ENCODE data around the gene DNMT3B.
"Not testable (repeated sequence)": the region's sequence is repeated elsewhere in the genome, so short reads cannot be mapped to it uniquely, and the experiment has no call there.

The DNMT3B gene

GRCh38 chr20:32790751-32791057 is 28.5 kb downstream of the DNMT3B start:
- no peak for DNase-seq (ENCODE audit: low read depth in 2 of 2)

GRCh38 chr20:32792316-32792715 is 30.1 kb downstream of the DNMT3B start:
- peak in 1 of 2 donors; percentile 13 for DNase-seq (ENCODE audit: low read depth in 2 of 2)

DNA sequence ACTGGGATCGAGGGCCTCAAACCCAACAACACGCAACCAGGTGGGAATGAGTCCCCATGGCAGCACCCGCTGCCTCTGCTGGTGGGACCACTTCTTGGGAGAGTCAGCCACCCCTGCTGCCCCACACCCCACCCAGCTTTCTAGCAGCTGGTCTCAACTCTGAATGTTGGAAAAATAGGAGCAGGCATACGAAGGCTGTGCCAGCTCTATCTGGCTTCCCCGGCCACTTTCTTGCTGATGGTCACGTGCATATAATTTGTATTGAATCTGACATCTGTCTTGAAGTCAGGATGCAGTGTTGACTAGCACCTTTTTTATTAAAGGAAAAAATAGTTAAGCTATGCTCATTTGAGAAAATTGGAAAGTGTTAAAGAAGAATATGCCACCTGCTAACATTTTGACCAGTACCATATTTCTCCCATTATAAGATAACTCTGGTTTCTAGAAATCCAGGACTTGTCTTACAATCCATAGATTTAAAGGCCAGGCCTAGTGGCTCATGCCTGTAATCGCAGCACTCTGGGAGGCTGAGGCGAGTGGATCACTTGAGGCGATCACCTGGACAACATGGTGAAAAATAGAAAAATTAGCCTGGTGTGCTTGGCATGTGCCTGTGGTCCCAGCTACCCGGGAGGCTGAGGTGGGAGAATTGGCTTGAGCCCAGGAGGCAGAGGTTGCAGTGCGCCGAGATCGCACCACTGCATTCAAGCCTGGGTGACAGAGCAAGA is 30.7 kb downstream of the DNMT3B start:
- no peak for DNase-seq (ENCODE audit: low read depth in 2 of 2)

GRCh38 chr20:32796383-32796948 is 34.3 kb downstream of the DNMT3B start:
- no peak for DNase-seq (ENCODE audit: low read depth in 2 of 2)

GRCh38 chr20:32796981-32797451 is 34.8 kb downstream of the DNMT3B start:
- DNase-seq (ENCODE audit: low read depth in 2 of 2): no peak

- DNase-seq (ENCODE audit: low read depth in 2 of 2): not testable (repeated sequence)
Observed at GRCh38 chr20:32797571-32797970, 35.4 kb downstream of the DNMT3B start.

- DNase-seq (ENCODE audit: low read depth in 2 of 2): no peak
Observed at GRCh38 chr20:32798046-32798981, 36.1 kb downstream of the DNMT3B start.

- no peak for DNase-seq (ENCODE audit: low read depth in 2 of 2)
Observed at GRCh38 chr20:32803092-32803491, 40.9 kb downstream of the DNMT3B start.

- DNase-seq (ENCODE audit: low read depth in 2 of 2): no peak
Observed at GRCh38 chr20:32804022-32804715, 42.0 kb downstream of the DNMT3B start.

- DNase-seq (ENCODE audit: low read depth in 2 of 2): no peak
Observed at GRCh38 chr20:32804817-32805216, 42.6 kb downstream of the DNMT3B start.

DNA sequence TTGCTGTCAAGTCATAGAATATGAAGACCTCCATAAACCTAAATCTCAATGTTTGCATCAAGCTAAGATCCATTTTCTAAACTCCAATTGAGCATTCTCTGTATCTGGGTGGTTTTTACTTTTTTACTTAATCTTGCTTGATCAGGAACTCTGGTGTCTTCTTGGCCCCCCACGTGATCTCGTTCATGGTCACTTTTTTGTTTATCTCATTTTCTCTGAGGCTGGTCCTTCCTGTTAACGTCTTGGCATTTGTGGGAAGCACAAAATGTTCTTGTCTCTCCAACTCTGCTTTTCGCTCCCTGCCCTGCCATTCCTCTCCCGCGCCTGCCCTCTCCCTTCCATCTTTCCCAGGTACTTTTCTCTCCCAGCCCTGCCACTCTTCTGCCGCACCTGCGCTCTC is 43.5 kb downstream of the DNMT3B start:
- no peak for DNase-seq (ENCODE audit: low read depth in 2 of 2)

DNA sequence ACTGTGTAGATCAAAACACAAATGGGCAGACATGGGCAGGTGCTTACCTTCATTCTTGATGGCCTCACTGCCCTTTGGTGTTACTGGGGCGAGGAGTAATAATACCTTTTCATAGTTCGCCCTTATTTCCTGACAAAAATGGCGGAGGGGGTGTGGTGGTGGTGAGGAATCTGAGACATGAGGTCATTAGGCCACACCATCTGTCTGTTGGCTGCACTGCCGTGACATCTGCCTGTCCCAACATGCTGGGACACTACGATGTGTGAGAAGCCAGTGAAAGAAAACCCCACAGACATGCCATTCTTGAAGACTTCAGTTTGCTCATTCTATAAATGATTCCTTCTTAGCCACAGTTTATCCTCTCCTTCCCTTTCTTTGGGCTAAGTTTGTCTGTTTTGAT is 44.2 kb downstream of the DNMT3B start:
- DNase-seq (ENCODE audit: low read depth in 2 of 2): no peak

DNA sequence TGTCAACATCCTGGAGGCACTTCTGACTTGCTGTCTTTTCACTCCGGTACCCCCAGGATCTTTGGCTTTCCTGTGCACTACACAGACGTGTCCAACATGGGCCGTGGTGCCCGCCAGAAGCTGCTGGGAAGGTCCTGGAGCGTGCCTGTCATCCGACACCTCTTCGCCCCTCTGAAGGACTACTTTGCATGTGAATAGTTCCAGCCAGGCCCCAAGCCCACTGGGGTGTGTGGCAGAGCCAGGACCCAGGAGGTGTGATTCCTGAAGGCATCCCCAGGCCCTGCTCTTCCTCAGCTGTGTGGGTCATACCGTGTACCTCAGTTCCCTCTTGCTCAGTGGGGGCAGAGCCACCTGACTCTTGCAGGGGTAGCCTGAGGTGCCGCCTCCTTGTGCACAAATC is 45.5 kb downstream of the DNMT3B start:
- no peak for DNase-seq (ENCODE audit: low read depth in 2 of 2)

- no peak for DNase-seq (ENCODE audit: low read depth in 2 of 2)
Observed at GRCh38 chr20:32808438-32808837, 46.3 kb downstream of the DNMT3B start.

- DNase-seq (ENCODE audit: low read depth in 2 of 2): no peak
Observed at GRCh38 chr20:32809907-32810306, 47.7 kb downstream of the DNMT3B start.

DNA sequence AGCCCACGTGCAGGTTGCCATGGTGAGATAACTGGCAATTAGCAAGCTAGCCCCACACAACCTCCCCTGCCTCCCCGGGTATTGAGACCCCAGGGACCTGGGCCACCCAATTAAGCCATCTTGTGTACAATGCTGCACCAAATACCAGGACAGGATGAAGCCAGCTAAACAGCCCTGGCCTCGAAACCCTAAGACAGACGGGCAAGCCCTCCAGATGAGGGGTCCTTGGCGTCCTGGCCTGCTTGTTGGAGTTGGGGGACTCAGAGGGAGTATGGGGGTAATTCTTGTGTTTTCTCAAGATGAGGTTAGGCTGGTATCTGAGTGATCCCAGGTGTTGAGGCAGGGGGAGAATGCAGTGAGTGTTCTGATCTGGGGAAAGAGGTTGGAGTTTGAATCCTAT is 48.8 kb downstream of the DNMT3B start:
- no peak for DNase-seq (ENCODE audit: low read depth in 2 of 2)

- no peak for DNase-seq (ENCODE audit: low read depth in 2 of 2)
Observed at GRCh38 chr20:32811886-32812285, 49.7 kb downstream of the DNMT3B start.

GRCh38 chr20:32819992-32820697 is 58.0 kb downstream of the DNMT3B start:
- peak; percentile 59 to 83 for DNase-seq (ENCODE audit: low read depth in 2 of 2)

DNA sequence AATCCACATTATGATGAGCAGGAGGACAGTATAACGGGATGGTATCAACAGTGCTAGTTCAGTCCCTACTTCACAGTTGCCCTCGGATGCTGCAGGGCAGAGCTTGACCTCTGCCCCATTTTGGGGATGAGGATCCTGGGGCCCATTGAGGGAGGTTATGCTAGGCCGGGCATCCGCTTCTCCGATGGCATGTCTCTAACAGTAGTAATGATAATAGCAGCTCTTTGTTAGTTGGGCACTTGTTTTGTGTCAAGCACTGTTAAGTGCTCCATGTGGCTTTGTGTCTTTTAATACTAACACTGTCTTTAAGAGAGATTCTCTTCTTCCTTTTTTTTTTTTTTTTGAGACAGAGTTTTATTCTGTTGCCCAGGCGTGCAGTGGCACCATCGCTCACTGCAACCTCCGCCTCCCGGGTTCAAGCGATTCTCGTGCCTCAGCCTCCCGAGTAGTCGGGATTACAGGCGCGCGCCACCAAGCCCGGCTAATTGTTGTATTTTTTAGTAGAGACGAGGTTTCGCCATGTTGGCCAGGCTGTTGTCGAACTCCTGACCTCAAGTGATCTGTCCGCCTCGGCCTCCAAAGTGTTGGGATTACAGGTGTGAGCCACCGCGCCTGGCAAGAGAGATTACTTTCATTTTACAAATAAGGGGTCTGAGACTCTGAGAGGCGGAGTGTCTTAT is 58.7 kb downstream of the DNMT3B start:
- DNase-seq (ENCODE audit: low read depth in 2 of 2): no peak

GRCh38 chr20:32822225-32822624 is 60.0 kb downstream of the DNMT3B start:
- DNase-seq (ENCODE audit: low read depth in 2 of 2): no peak

DNA sequence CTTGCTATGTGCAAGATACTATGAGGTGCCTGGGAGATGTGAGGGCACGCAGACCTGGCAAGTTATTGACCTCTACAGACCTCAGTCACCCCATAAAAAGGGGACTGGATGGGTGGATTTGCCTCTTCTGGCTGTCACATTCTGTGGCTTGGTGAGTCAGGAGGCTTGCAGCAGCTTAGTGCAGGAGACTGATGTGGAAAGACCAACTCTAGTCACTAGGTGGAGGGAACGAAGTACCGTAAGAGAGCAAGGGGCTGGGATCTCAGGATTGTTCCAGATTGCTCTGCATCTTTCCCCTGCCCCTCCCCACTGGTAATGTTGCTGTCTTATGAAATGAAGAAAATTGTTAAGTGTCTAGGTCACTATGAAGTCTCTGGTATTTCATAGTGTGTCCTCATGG is 60.9 kb downstream of the DNMT3B start:
- DNase-seq (ENCODE audit: low read depth in 2 of 2): no peak
